AG09309 (cell line): ENCODE data around the gene FGF19.

ENCODE experiments used
- DNase-seq: peaks from one replicate; pipeline ENCODE4 v3.0.0-alpha.2; 2010; ENCODE audit warnings: low read depth
- H3K4me3 ChIP-seq: 2 replicates; pipeline ENCODE4 v1.5.1; 2011; ENCODE audit warnings: mild to moderate bottlenecking, low read depth, low read length, moderate library complexity; ENCODE audit not compliant: control insufficient read depth
- TF ChIP-seq, protein P1 (sequence below): IDR thresholded peaks from 2 replicates; pipeline ENCODE4 v1.5.1; 2011; ENCODE audit warnings: mild to moderate bottlenecking, low read depth, low read length, inconsistent platforms; ENCODE audit not compliant: insufficient read depth, control insufficient read depth; ENCODE audit errors: missing control alignments

FGF19 gene

DNA sequence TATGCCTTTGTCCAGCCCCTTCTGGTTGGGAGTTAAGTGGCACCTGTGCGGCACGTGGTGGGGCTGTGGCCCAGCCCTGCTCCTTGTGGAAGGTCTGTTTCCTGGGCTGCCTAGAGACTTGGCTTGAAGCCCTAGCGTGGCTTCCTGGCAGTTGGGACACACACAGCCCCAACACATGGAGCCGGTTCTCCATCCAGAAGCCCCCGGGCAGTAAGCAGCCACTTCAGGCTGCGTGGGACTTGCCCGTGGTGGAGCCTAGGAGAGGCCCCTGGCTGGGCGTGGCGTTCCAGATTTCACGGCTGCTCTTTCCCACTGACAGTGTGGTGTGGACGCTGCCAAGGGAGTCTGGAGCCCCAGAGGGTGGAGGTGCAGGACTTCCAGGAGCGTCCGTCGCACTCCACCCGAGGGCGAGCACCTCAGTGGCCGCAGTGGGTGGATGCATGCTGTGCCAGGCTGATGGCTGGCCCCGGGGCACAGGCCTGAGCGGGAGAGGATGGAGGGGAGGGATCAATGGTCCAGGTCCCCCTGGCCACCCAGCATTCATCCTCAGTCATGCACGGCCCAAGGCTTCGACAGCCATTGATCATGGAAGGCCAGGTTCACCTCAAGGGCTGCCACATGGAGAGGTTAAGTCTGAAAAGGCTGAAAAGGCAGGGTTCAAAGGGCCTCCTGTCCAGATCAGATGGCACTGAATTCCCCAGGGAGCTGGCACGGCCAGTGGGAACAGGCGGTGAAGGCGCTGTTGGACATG, 53.6 kb downstream of the FGF19 start:
- no peak for DNase-seq
- TF ChIP-seq, protein P1, sequence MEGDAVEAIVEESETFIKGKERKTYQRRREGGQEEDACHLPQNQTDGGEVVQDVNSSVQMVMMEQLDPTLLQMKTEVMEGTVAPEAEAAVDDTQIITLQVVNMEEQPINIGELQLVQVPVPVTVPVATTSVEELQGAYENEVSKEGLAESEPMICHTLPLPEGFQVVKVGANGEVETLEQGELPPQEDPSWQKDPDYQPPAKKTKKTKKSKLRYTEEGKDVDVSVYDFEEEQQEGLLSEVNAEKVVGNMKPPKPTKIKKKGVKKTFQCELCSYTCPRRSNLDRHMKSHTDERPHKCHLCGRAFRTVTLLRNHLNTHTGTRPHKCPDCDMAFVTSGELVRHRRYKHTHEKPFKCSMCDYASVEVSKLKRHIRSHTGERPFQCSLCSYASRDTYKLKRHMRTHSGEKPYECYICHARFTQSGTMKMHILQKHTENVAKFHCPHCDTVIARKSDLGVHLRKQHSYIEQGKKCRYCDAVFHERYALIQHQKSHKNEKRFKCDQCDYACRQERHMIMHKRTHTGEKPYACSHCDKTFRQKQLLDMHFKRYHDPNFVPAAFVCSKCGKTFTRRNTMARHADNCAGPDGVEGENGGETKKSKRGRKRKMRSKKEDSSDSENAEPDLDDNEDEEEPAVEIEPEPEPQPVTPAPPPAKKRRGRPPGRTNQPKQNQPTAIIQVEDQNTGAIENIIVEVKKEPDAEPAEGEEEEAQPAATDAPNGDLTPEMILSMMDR, result no peak
- H3K4me3 ChIP-seq, result no peak overlapping the region

DNA sequence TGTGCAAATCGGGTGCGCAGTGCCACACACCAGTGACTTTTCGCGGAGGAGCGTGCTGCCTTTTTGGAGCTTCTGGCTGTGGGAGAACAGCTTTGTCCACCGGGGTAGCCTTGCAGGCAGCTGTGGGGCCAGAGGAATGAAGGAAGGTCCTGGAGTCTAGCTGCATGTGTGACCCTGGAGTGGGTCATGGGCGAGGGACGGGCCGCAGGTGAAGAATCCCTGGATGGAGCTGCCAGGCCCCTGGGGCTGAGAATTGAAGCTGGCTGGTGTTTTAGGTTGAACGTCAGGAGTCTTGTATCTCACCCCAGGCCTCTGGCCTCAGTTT, 54.3 kb downstream of the FGF19 start:
- H3K4me3 ChIP-seq, result no peak overlapping the region
- TF ChIP-seq, protein P1, result no peak
- DNase-seq, result no peak

DNA sequence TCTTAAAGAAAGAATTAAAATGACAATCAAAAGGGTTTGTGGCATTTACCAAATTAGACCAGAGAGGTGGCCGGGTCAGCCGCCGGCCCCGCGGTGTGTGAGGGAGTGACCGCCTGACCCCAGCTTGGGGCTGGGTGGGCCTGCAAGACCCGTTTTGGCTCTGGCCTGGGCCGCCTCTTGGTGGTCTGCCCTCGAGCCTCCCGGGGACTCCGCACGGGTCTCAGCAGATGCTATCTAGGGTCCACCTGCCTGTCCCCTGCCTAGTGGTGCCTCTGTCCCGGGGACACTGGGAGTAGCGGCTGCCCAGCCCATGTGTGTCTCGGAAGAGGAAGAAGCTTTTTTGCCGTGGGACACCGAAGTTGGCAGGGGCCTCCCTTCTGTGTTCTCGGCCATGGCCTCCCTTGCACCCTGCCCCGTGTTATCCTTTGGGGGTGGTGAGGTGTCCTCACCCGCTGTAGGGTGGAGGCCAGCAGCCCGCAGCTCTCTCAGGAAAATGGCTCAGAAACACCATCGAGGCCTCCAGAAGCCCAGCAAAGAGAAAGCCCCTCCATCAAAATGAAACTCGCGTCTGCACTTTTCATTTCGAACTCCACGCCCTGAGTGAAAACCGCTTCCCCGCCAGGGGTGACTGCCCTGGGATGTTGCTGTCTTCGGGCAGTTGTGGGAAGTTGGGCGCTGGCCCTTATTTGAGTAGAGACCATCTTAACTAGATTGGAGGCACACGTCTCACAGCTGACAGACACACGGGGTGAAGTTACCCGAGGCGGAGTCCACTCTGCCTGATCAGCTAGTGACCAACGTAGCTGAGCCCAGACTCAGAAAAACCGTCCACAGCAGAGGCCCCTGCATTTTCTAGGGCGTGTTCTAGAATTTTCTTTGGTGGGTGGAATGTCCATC, 54.9 kb downstream of the FGF19 start:
- TF ChIP-seq, protein P1, result no peak
- H3K4me3 ChIP-seq, result no peak overlapping the region
- DNase-seq, result no peak
